Stomach (tissue), 4 donors: Measurements from ENCODE around the gene TENM4.

Experiments
- CTCF ChIP-seq, 7 experiments: fragments of 450-650 bp in 4 of 7; fragments of 200-600 bp in 3 of 7; sonication (generic) in 3 of 7; IDR thresholded peaks; one replicate each; pipeline ENCODE4 v1.5.1; 2016 to 2019; ENCODE audit warnings: antibody characterized with exemption in 7 of 7, control low read depth in 2 of 7, mild to moderate bottlenecking in 1 of 7
- POLR2AphosphoS5 ChIP-seq, 3 donors: sonication (generic); formaldehyde crosslinking; IDR thresholded peaks; one replicate each; pipeline ENCODE4 v1.6.1; 2016; ENCODE audit warnings: antibody characterized with exemption in 3 of 3

DNA sequence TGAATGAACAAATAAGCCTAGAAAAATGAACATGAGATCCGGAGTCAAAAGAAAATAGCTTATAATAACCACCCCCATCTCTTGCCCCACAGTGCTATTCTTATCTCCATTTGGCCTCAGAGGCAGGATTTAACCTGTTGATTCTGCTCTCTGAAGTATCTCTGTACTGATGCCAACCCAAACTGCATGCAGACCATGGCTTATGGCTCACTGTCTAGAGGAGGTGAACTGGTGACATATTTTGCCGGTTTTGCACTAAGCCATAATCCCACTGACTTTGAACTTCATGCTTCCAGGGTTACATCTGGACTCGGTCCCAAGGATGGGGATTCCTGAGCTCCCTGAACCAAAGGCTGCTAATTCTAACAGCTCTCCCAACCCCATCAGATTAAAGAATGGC lies 397.1 kb downstream of the TENM4 start:
- TF ChIP-seq CTCF (IDR thresholded peaks at IDR 0.05) (no peak), POLR2AphosphoS5 (IDR thresholded peaks at IDR 0.05) (no peak)
